ENCODE data around the gene TSSK2.

Gene TSSK2

GRCh38 chr22:19147195-19147780, 16.2 kb downstream of the TSSK2 start:
- TF ChIP-seq FOXP2 (optimal IDR thresholded peaks at IDR 0.05; ENCODE audit: borderline replicate concordance, extremely low read depth, extremely low read length, insufficient read depth), result no peak
- no peak for TF ChIP-seq SIN3A (IDR thresholded peaks at IDR 0.05; ENCODE audit: borderline replicate concordance, insufficient read depth, low read length)
- no peak for TF ChIP-seq POLR2AphosphoS5 (IDR thresholded peaks at IDR 0.05; ENCODE audit: low read depth, low read length)
- TF ChIP-seq REST (IDR thresholded peaks at IDR 0.05; ENCODE audit: insufficient read depth in 1 of 2, low read depth in 2 of 2, low read length in 2 of 2), result no peak
- TF ChIP-seq TAF1 (IDR thresholded peaks at IDR 0.05; ENCODE audit: borderline replicate concordance, insufficient read depth, low read length), result no peak

- no peak for TF ChIP-seq SIN3A (IDR thresholded peaks at IDR 0.05; ENCODE audit: borderline replicate concordance, insufficient read depth, low read length)
- no peak for TF ChIP-seq POLR2AphosphoS5 (IDR thresholded peaks at IDR 0.05; ENCODE audit: low read depth, low read length)
Measured at GRCh38 chr22:19148417-19149046, 17.4 kb downstream of the TSSK2 start.

GRCh38 chr22:19149047-19149883, 18.2 kb downstream of the TSSK2 start:
- TF ChIP-seq TAF1 (IDR thresholded peaks at IDR 0.05; ENCODE audit: borderline replicate concordance, insufficient read depth, low read length) (no peak), POLR2AphosphoS5 (IDR thresholded peaks at IDR 0.05; ENCODE audit: low read depth, low read length) (no peak), SIN3A (IDR thresholded peaks at IDR 0.05; ENCODE audit: borderline replicate concordance, insufficient read depth, low read length) (no peak), FOXP2 (optimal IDR thresholded peaks at IDR 0.05; ENCODE audit: borderline replicate concordance, extremely low read depth, extremely low read length, insufficient read depth) (no peak), REST (IDR thresholded peaks at IDR 0.05; ENCODE audit: insufficient read depth in 1 of 2, low read depth in 2 of 2, low read length in 2 of 2) (no peak)

GRCh38 chr22:19149991-19150390, 18.9 kb downstream of the TSSK2 start, which contains the start of gene GSC2:
Gene GSC2 (minus strand): TSS chr22:19150292. CDS start chr22:19150283, 9 bp downstream.
- no peak for TF ChIP-seq FOXP2 (optimal IDR thresholded peaks at IDR 0.05; ENCODE audit: borderline replicate concordance, extremely low read depth, extremely low read length, insufficient read depth)
- no peak for TF ChIP-seq TAF1 (IDR thresholded peaks at IDR 0.05; ENCODE audit: borderline replicate concordance, insufficient read depth, low read length)
- no peak for TF ChIP-seq POLR2AphosphoS5 (IDR thresholded peaks at IDR 0.05; ENCODE audit: low read depth, low read length)
- no peak for TF ChIP-seq REST (IDR thresholded peaks at IDR 0.05; ENCODE audit: insufficient read depth in 1 of 2, low read depth in 2 of 2, low read length in 2 of 2)
- TF ChIP-seq SIN3A (IDR thresholded peaks at IDR 0.05; ENCODE audit: borderline replicate concordance, insufficient read depth, low read length), result no peak

- TF ChIP-seq SIN3A (IDR thresholded peaks at IDR 0.05; ENCODE audit: borderline replicate concordance, insufficient read depth, low read length), result no peak
- TF ChIP-seq FOXP2 (optimal IDR thresholded peaks at IDR 0.05; ENCODE audit: borderline replicate concordance, extremely low read depth, extremely low read length, insufficient read depth), result no peak
- TF ChIP-seq REST (IDR thresholded peaks at IDR 0.05; ENCODE audit: insufficient read depth in 1 of 2, low read depth in 2 of 2, low read length in 2 of 2), result no peak
- TF ChIP-seq TAF1 (IDR thresholded peaks at IDR 0.05; ENCODE audit: borderline replicate concordance, insufficient read depth, low read length), result no peak
- no peak for TF ChIP-seq POLR2AphosphoS5 (IDR thresholded peaks at IDR 0.05; ENCODE audit: low read depth, low read length)
Measured at GRCh38 chr22:19150482-19151328, 19.6 kb downstream of the TSSK2 start.
